DMS79 (cell line): Measurements from ENCODE around the gene ARHGAP24.
"Not testable (repeated sequence)": the region's sequence is repeated elsewhere in the genome, so short reads cannot be mapped to it uniquely, and the experiment has no call there.

ENCODE experiments used
- DNase-seq: peaks from one replicate; lab custom pipeline; 2025; lab: John Stamatoyannopoulos, UW

Gene ARHGAP24

GRCh38 chr4:85913931-85914694 is 439.2 kb downstream of the ARHGAP24 start:
- no peak for DNase-seq

GRCh38 chr4:85915570-85915969 is 440.6 kb downstream of the ARHGAP24 start:
- DNase-seq, result not testable (repeated sequence)

- no peak for DNase-seq
Observed at GRCh38 chr4:85919200-85919887, 444.4 kb downstream of the ARHGAP24 start.

GRCh38 chr4:85925071-85925470 is 450.1 kb downstream of the ARHGAP24 start:
- no peak for DNase-seq

GRCh38 chr4:85928775-85929591 is 454.0 kb downstream of the ARHGAP24 start:
- DNase-seq, result no peak

GRCh38 chr4:85929961-85930665 is 455.2 kb downstream of the ARHGAP24 start:
- peak; percentile 40 for DNase-seq

GRCh38 chr4:85932500-85933290 is 457.7 kb downstream of the ARHGAP24 start:
- peak; percentile 56 for DNase-seq

- no peak for DNase-seq
Observed at GRCh38 chr4:85933291-85933640, 458.3 kb downstream of the ARHGAP24 start.

- DNase-seq, result no peak
Observed at GRCh38 chr4:85937507-85937906, 462.6 kb downstream of the ARHGAP24 start.

GRCh38 chr4:85938062-85938461 is 463.1 kb downstream of the ARHGAP24 start:
- no peak for DNase-seq

GRCh38 chr4:85938902-85939301 is 464.0 kb downstream of the ARHGAP24 start:
- DNase-seq, result no peak

GRCh38 chr4:85939595-85939994 is 464.6 kb downstream of the ARHGAP24 start:
- DNase-seq, result no peak

- DNase-seq, result no peak
Observed at GRCh38 chr4:85940151-85940550, 465.2 kb downstream of the ARHGAP24 start.

GRCh38 chr4:85942107-85942506 is 467.2 kb downstream of the ARHGAP24 start:
- DNase-seq, result no peak

GRCh38 chr4:85946821-85947220 is 471.9 kb downstream of the ARHGAP24 start:
- DNase-seq, result no peak

- no peak for DNase-seq
Observed at GRCh38 chr4:85951099-85951498, 476.1 kb downstream of the ARHGAP24 start.

- no peak for DNase-seq
Observed at GRCh38 chr4:85952528-85952927, 477.6 kb downstream of the ARHGAP24 start.

- DNase-seq, result no peak
Observed at GRCh38 chr4:85952972-85953650, 478.2 kb downstream of the ARHGAP24 start.

- no peak for DNase-seq
Observed at GRCh38 chr4:85953651-85954018, 478.7 kb downstream of the ARHGAP24 start.

GRCh38 chr4:85955620-85956292 is 480.8 kb downstream of the ARHGAP24 start:
- no peak for DNase-seq
